K562 (cell line): ENCODE data around the gene CTIF. TPM values are rescaled to one million over a fixed set of nuclear protein-coding genes. Genes with fewer than 3 reads are reported as not detected.

Source experiments
- BHLHE40 ChIP-seq: IDR thresholded peaks from 2 replicates; pipeline ENCODE4 v1.6.1; 2011; ENCODE audit warnings: low read length, improper control_type of control experiment
- CREBBP ChIP-seq: IDR thresholded peaks from one replicate; pipeline ENCODE4 v1.6.1; 2012; ENCODE audit warnings: low read depth, mild to moderate bottlenecking, control low read depth, inconsistent platforms, low read length
- ELF4 ChIP-seq: fragments of 450-650 bp; formaldehyde crosslinking; IDR thresholded peaks from 2 replicates; pipeline ENCODE4 v1.4.0; 2022; ENCODE audit warnings: missing genetic modification characterization
- ERF ChIP-seq: fragments of 450-650 bp; formaldehyde crosslinking; IDR thresholded peaks from 2 replicates; pipeline ENCODE4 v1.4.0; 2020; ENCODE audit warnings: mild to moderate bottlenecking, mixed read lengths
- ETS1 ChIP-seq: conservative IDR thresholded peaks from 2 replicates; pipeline ENCODE4 v1.6.1; 2011; ENCODE audit warnings: low read depth, mild to moderate bottlenecking, low read length; ENCODE audit not compliant: control insufficient read depth
- FIP1L1 ChIP-seq: fragments of 200-400 bp; formaldehyde crosslinking; IDR thresholded peaks from 2 replicates; pipeline ENCODE4 v1.6.1; 2018; ENCODE audit warnings: mild to moderate bottlenecking, low read depth, low read length; ENCODE audit not compliant: poor library complexity, severe bottlenecking
- FOXP1 ChIP-seq: sonication (generic); formaldehyde crosslinking; IDR thresholded peaks from 2 replicates; pipeline ENCODE4 v1.8.0; 2022; ENCODE audit warnings: mild to moderate bottlenecking, missing genetic modification reagents
- GTF2E2 ChIP-seq: fragments of 200-800 bp; sonication (Bioruptor generic); IDR thresholded peaks from 2 replicates; pipeline ENCODE4 v1.6.1; 2016; ENCODE audit warnings: missing genetic modification characterization, missing compliant biosample characterization
- KAT8 ChIP-seq: fragments of 450-650 bp; IDR thresholded peaks from 2 replicates; pipeline ENCODE4 v1.6.1; 2016; ENCODE audit warnings: low read depth, mild to moderate bottlenecking
- KDM1A ChIP-seq, 2 experiments: fragments of 450-650 bp; IDR thresholded peaks; 2 replicates each; pipeline ENCODE4 v1.6.1; 2016; ENCODE audit warnings: mild to moderate bottlenecking in 2 of 2
- MBD1 ChIP-seq: fragments of 250-450 bp; sonication (Bioruptor Pico); IDR thresholded peaks from 2 replicates; pipeline ENCODE4 v1.8.0; 2022; ENCODE audit warnings: inconsistent platforms
- MCM5 ChIP-seq: fragments of 450-650 bp; IDR thresholded peaks from 2 replicates; pipeline ENCODE4 v1.6.1; 2016; ENCODE audit warnings: low read depth
- POLR2G ChIP-seq: fragments of 200-400 bp; formaldehyde crosslinking; IDR thresholded peaks from 2 replicates; pipeline ENCODE4 v1.6.1; 2017; ENCODE audit warnings: low read depth, mild to moderate bottlenecking, antibody characterized with exemption, low read length, moderate library complexity
- PYGO2 ChIP-seq: fragments of 450-650 bp; IDR thresholded peaks from 2 replicates; pipeline ENCODE4 v1.6.1; 2016; ENCODE audit warnings: mild to moderate bottlenecking, missing genetic modification characterization, moderate library complexity, missing compliant biosample characterization
- RB1 ChIP-seq: fragments of 450-650 bp; IDR thresholded peaks from 2 replicates; pipeline ENCODE4 v1.6.1; 2017; ENCODE audit warnings: low read depth, mild to moderate bottlenecking
- SAFB2 ChIP-seq: fragments of 200-400 bp; formaldehyde crosslinking; IDR thresholded peaks from 2 replicates; pipeline ENCODE4 v1.6.1; 2018; ENCODE audit warnings: borderline replicate concordance, low read length, low read depth, moderate library complexity; ENCODE audit not compliant: severe bottlenecking
- SMAD4 ChIP-seq: fragments of 250-450 bp; sonication (Bioruptor Pico); conservative IDR thresholded peaks from 2 replicates; pipeline ENCODE4 v1.8.0; 2021; ENCODE audit warnings: inconsistent platforms, mild to moderate bottlenecking, moderate library complexity
- TCF7L2 ChIP-seq: fragments of 150-350 bp; IDR thresholded peaks from 2 replicates; pipeline ENCODE4 v1.6.1; 2016; ENCODE audit warnings: low read depth, mild to moderate bottlenecking, low read length, moderate library complexity
- U2AF1 ChIP-seq: fragments of 200-400 bp; formaldehyde crosslinking; optimal IDR thresholded peaks from 2 replicates; pipeline ENCODE3; 2017; ENCODE audit warnings: mild to moderate bottlenecking, low read depth, low read length, moderate library complexity
- ZNF224 ChIP-seq: sonication (generic); formaldehyde crosslinking; IDR thresholded peaks from 2 replicates; pipeline ENCODE4 v1.8.0; 2022; ENCODE audit warnings: mild to moderate bottlenecking, missing genetic modification reagents
- ZNF3 ChIP-seq: fragments of 250-450 bp; sonication (Bioruptor Pico); IDR thresholded peaks from 2 replicates; pipeline ENCODE4 v1.5.0; 2021; ENCODE audit warnings: mild to moderate bottlenecking, moderate library complexity
- ZNF347 ChIP-seq: fragments of 450-650 bp; formaldehyde crosslinking; IDR thresholded peaks from 2 replicates; pipeline ENCODE4 v1.4.0; 2020; ENCODE audit warnings: low read depth, mild to moderate bottlenecking, moderate library complexity
- ZNF766 ChIP-seq: fragments of 200-800 bp; sonication (Bioruptor generic); conservative IDR thresholded peaks from 2 replicates; pipeline ENCODE4 v1.6.1; 2016; ENCODE audit warnings: missing genetic modification characterization, missing compliant biosample characterization
- polyA plus RNA-seq, 8 experiments: library from polyadenylated mRNA; depleted of rRNA in 4 of 8; stranded (reverse) in 5 of 8; unstranded in 3 of 8; fragments of >200 nt; fragmentation: Nextera tagmentation in 2 of 8; fragmentation: Illumina TruSeq in 1 of 8; extraction: Ambion mirVana in 2 of 8; extraction: Trizol in 1 of 8; gene quantifications; 2 replicates each; pipeline versions ENCODE4 v1.2.1 to v1.2.3, GENCODE V29; 2011 to 2014; ENCODE audit warnings: inconsistent platforms in 1 of 8, missing spikeins in 1 of 8
- total RNA-seq, 7 experiments: library from RNA; depleted of rRNA in 6 of 7; stranded (reverse); fragments of >200 nt in 6 of 7; fragmentation: Illumina TruSeq in 2 of 7; extraction: Trizol in 2 of 7; gene quantifications; 2 replicates each; pipeline versions ENCODE4 v1.2.1 to v1.2.3, GENCODE V29; 2011 to 2021; ENCODE audit warnings: low replicate concordance in 1 of 7

Gene CTIF
- total and polyA plus RNA-seq, 9 of the 15 experiments (the other 6 are each of a cell fraction or from before 2014, with no cell fraction given): 0.17 to 11.5 (median 2.2) TPM

GRCh38 chr18:48540251-48541025 is 1.6 kb downstream of the CTIF start (continued):
- TF ChIP-seq ETS1 (no peak), ZNF224 (CRISPR knock-in tag) (no peak), ZNF766 (CRISPR knock-in tag) (no peak), ELF4 (no peak), BHLHE40 (peak; percentile 69), FOXP1 (CRISPR knock-in tag) (no peak), ZNF347 (CRISPR knock-in tag) (no peak), MBD1 (no peak), SMAD4 (peak; percentile 54; the same call in 1 of the 2 replicates), TCF7L2 (no peak), FIP1L1 (no peak), GTF2E2 (tag) (no peak), KDM1A (IDR thresholded peaks at IDR 0.05) (peak in 1 of 2 experiments; percentile 50; a peak in 1 of 4 replicates), U2AF1 (peak; percentile 5), POLR2G (peak; percentile 71; the same call in 1 of the 2 replicates), SAFB2 (no peak), ERF (CRISPR knock-in tag) (no peak), KAT8 (no peak), ZNF3 (no peak), CREBBP (no peak), MCM5 (no peak), RB1 (no peak), PYGO2 (tag) (no peak)
